HepG2 (cell line): ENCODE measurements around the gene WIPF2. TPM values are rescaled to one million over a fixed set of nuclear protein-coding genes. Genes with fewer than 3 reads are reported as not detected.

ENCODE experiments used
- ATAC-seq: fragments of 200-7000 bp; cut with Tn5 transposase; 3 replicates; pipeline ENCODE4 v1.9.1; 2020; ENCODE audit warnings: mild to moderate bottlenecking, moderate library complexity
- BruUV-seq: library from RNA; stranded (reverse); fragments of 400-500 nt; replicated peaks from 2 replicates; lab custom pipeline; 2021; lab: Mats Ljungman, UMichigan
- CTCF ChIA-PET: fragments of 300-600 bp; formaldehyde crosslinking; extraction: SDS; loops from one replicate; lab custom pipeline; 2021; ENCODE audit warnings: low total read pairs, inconsistent platforms, low intra/inter-chr PET ratio; lab: Yijun Ruan, JAX
- POLR2A ChIA-PET: fragments of 350-600 bp; sonication (Branson Sonifier 250); formaldehyde crosslinking; loops from one replicate; lab custom pipeline; 2020; ENCODE audit warnings: antibody characterized with exemption, inconsistent platforms; lab: Yijun Ruan, JAX
- DNase-seq: peaks from one replicate; pipeline ENCODE4 v3.0.0-alpha.2; 2015; ENCODE audit warnings: low spot score
- FAIRE-seq: peaks from 3 replicates; lab custom pipeline; 2011; peaks lifted over from hg19 to GRCh38; lab: Jason Lieb, UNC
- H2AFZ ChIP-seq: one replicate; pipeline ENCODE4 v1.6.1; 2011; ENCODE audit warnings: low read length, inconsistent platforms
- H3K27ac ChIP-seq: fragments of 300-600 bp; 3 replicates; pipeline ENCODE4 v1.8.0; 2011; ENCODE audit warnings: mixed run types, mild to moderate bottlenecking, mixed read lengths, low read length, inconsistent platforms; ENCODE audit not compliant: insufficient read depth; ENCODE audit errors: extremely low read length
- H3K27me3 ChIP-seq, 2 experiments: fragments of 200-600 bp in 1 of 2; 2 replicates in 1 of 2; 3 replicates in 1 of 2; pipeline versions ENCODE4 v1.6.0 to v1.8.0; 2011; ENCODE audit warnings: low read length in 2 of 2, mild to moderate bottlenecking in 2 of 2, moderate library complexity in 2 of 2, inconsistent platforms in 1 of 2; ENCODE audit not compliant: insufficient read depth in 2 of 2, control insufficient read depth in 1 of 2
- H3K36me3 ChIP-seq, 2 experiments: fragments of 200-600 bp in 1 of 2; replicated peaks in 1 of 2; 2 replicates in 1 of 2; 3 replicates in 1 of 2; pipeline versions ENCODE4 v1.5.1 to v1.8.0; 2011; ENCODE audit warnings: low read length in 2 of 2, inconsistent platforms in 1 of 2; ENCODE audit not compliant: insufficient read depth in 2 of 2, control insufficient read depth in 1 of 2
- H3K4me1 ChIP-seq: 2 replicates; pipeline ENCODE4 v1.5.1; 2012; ENCODE audit warnings: low read length, inconsistent platforms; ENCODE audit not compliant: insufficient read depth
- H3K4me2 ChIP-seq: 2 replicates; pipeline ENCODE4 v1.6.0; 2011; ENCODE audit warnings: low read depth, low read length, inconsistent platforms
- H3K4me3 ChIP-seq, 3 experiments: fragments of 200-600 bp in 1 of 3; sonication (generic), shearing (Covaris generic) in 1 of 3; replicated peaks in 1 of 3; 2 replicates each; pipeline ENCODE4 v1.5.1; 2011 to 2016; ENCODE audit warnings: low read length in 3 of 3, inconsistent platforms in 2 of 3, low read depth in 2 of 3, mild to moderate bottlenecking in 2 of 3, control low read depth in 1 of 3, mixed read lengths in 1 of 3; ENCODE audit not compliant: insufficient read depth in 1 of 3
- H3K79me2 ChIP-seq: one replicate; pipeline ENCODE4 v1.6.1; 2011; ENCODE audit warnings: low read length, inconsistent platforms; ENCODE audit not compliant: insufficient read depth
- H3K9ac ChIP-seq: 2 replicates; pipeline ENCODE4 v1.6.0; 2011; ENCODE audit warnings: mild to moderate bottlenecking, low read depth, low read length, inconsistent platforms; ENCODE audit not compliant: insufficient read depth
- H3K9me3 ChIP-seq: 2 replicates; pipeline ENCODE4 v1.5.1; 2012; ENCODE audit warnings: mild to moderate bottlenecking, low read length
- H4K20me1 ChIP-seq: 2 replicates; pipeline ENCODE4 v1.6.0; 2011; ENCODE audit warnings: inconsistent platforms, mild to moderate bottlenecking, low read length, moderate library complexity; ENCODE audit not compliant: insufficient read depth
- AGO1 ChIP-seq: fragments of 200-400 bp; formaldehyde crosslinking; IDR thresholded peaks from 2 replicates; pipeline ENCODE4 v1.6.1; 2017; ENCODE audit warnings: mild to moderate bottlenecking, low read depth, low read length, moderate library complexity; ENCODE audit not compliant: poor library complexity, severe bottlenecking
- IRF2 ChIP-seq: IDR thresholded peaks from 2 replicates; pipeline ENCODE4 v1.6.1; 2018; ENCODE audit warnings: missing genetic modification reagents, missing compliant biosample characterization
- KLF6 ChIP-seq: IDR thresholded peaks from 2 replicates; pipeline ENCODE4 v1.8.0; 2016; ENCODE audit warnings: missing biosample characterization, missing genetic modification reagents
- NCOR1 ChIP-seq: fragments of 200-600 bp; sonication (generic); IDR thresholded peaks from 2 replicates; pipeline ENCODE4 v1.7.0; 2017; ENCODE audit warnings: antibody characterized with exemption, low read length, borderline replicate concordance
- NFE2L1 ChIP-seq: sonication (generic); formaldehyde crosslinking; IDR thresholded peaks from 2 replicates; pipeline ENCODE4 v1.4.0; 2020; ENCODE audit warnings: missing genetic modification reagents, mild to moderate bottlenecking, borderline replicate concordance
- SAP130 ChIP-seq: IDR thresholded peaks from 2 replicates; pipeline ENCODE4 v1.6.1; 2016; ENCODE audit warnings: low read depth
- ZBTB38 ChIP-seq: sonication (generic); formaldehyde crosslinking; IDR thresholded peaks from 2 replicates; pipeline ENCODE4 v1.5.1; 2020; ENCODE audit warnings: mild to moderate bottlenecking, missing genetic modification reagents
- ZNF274 ChIP-seq: sonication (generic); formaldehyde crosslinking; IDR thresholded peaks from 2 replicates; pipeline ENCODE4 v1.5.1; 2020; ENCODE audit warnings: mild to moderate bottlenecking, missing genetic modification reagents
- ZNF619 ChIP-seq: sonication (generic); formaldehyde crosslinking; IDR thresholded peaks from 2 replicates; pipeline ENCODE4 v1.4.0; 2020; ENCODE audit warnings: mild to moderate bottlenecking, missing genetic modification reagents
- ZNF674 ChIP-seq: sonication (generic); formaldehyde crosslinking; IDR thresholded peaks from 2 replicates; pipeline ENCODE4 v1.5.0; 2020; ENCODE audit warnings: low read depth, mild to moderate bottlenecking, missing genetic modification reagents
- ZNF788 ChIP-seq: sonication (generic); formaldehyde crosslinking; IDR thresholded peaks from 2 replicates; pipeline ENCODE4 v1.5.0; 2020; ENCODE audit warnings: mild to moderate bottlenecking, missing genetic modification reagents, borderline replicate concordance
- ZSCAN12 ChIP-seq: sonication (generic); formaldehyde crosslinking; IDR thresholded peaks from 2 replicates; pipeline ENCODE4 v1.9.0; 2021; ENCODE audit warnings: mild to moderate bottlenecking, missing genetic modification reagents
- WGBS: methylation state at CpG from one replicate; pipeline ENCODE4 v1.1.6; 2017; ENCODE audit warnings: low lambda C conversion rate; 5-methylcytosine and 5-hydroxymethylcytosine counted together
- in situ Hi-C: cut with HindIII; loops from 2 replicates; pipeline ENCODE4 v1.10.0; 2017; ENCODE audit warnings: low pct_unique_long_range_greater_than_20kb; ENCODE audit not compliant: extremely low pct_ligation_motif_present
- intact Hi-C: fragments of 100-400 bp; cut with micrococcal nuclease; formaldehyde crosslinking; loops from one replicate; pipeline ENCODE4 v1.10.0; 2022; ENCODE audit not compliant: unreplicated experiment
- polyA plus RNA-seq, 8 experiments: library from polyadenylated mRNA; depleted of rRNA in 3 of 8; stranded (reverse) in 7 of 8; unstranded in 1 of 8; fragments of >200 nt; fragmentation: Illumina TruSeq in 4 of 8; extraction: Trizol in 4 of 8; gene quantifications; 2 replicates each; pipeline versions ENCODE4 v1.2.1 to v1.2.3, GENCODE V29; 2011 to 2016; ENCODE audit warnings: low read depth in 4 of 8, missing spikeins in 1 of 8, mixed read lengths in 1 of 8; ENCODE audit not compliant: insufficient read depth in 1 of 8
- total RNA-seq, 5 experiments: library from RNA; depleted of rRNA; stranded (reverse); fragments of >200 nt; fragmentation: Illumina TruSeq; extraction: Trizol; gene quantifications; 2 replicates each; pipeline ENCODE4 v1.2.3, GENCODE V29; 2016; ENCODE audit warnings: low read depth in 1 of 5
- TF ChIP-seq, protein P1 (sequence below): sonication (generic); formaldehyde crosslinking; IDR thresholded peaks from 2 replicates; pipeline ENCODE4 v1.8.1; 2023; ENCODE audit warnings: mild to moderate bottlenecking, missing genetic modification reagents
- TF ChIP-seq, protein P2 (sequence below): sonication (generic); formaldehyde crosslinking; IDR thresholded peaks from 2 replicates; pipeline ENCODE4 v1.4.0; 2020; ENCODE audit warnings: missing genetic modification reagents, mild to moderate bottlenecking, borderline replicate concordance
- TF ChIP-seq, protein P3 (sequence below): sonication (generic); formaldehyde crosslinking; IDR thresholded peaks from 2 replicates; pipeline ENCODE4 v1.4.0; 2020; ENCODE audit warnings: missing genetic modification reagents
- TF ChIP-seq, protein P4 (sequence below): sonication (generic); formaldehyde crosslinking; IDR thresholded peaks from 2 replicates; pipeline ENCODE4 v1.4.0; 2020; ENCODE audit warnings: missing genetic modification reagents, low read depth, mild to moderate bottlenecking, borderline replicate concordance

The WIPF2 gene
- total and polyA plus RNA-seq, 2 of the 13 experiments (the other 11 are each of a cell fraction or from before 2014, with no cell fraction given) = 7.2 to 10.8 TPM

DNA sequence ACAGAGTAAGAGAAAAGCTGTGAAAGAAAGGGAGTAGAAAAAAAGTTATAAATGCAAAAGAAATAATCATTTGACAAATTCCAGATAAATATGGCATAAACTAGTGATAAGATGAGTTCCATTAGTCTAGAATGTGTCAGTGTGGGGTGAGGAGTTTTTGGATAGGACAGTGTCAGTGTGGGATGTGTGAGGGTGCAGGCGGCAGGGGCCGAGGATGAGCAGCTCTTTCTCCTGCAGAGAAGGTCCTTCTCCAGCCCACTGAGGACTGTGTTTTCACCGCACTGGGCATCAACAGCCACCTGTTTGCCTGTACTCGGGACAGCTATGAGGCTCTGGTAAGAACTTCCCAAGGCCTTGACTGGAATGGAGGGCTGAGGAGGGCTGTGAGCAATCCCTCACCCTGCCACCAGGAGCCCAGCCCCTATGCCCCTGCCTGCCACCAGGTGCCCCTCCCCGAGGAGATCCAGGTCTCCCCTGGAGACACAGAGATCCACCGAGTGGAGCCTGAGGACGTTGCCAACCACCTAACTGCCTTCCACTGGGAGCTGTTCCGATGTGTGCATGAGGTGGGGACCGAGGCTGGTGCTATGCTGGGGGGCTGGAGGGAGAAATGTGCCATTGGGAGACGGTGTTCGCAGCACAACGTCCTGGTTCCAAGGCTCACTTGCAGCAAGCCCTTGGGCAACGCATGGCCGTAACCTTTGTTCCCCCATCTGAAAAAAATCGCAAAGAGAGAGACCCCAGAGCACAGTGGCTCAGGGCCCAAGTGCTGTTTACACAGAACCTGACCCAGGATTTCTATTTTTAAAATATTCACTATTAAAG is 28.7 kb upstream of the WIPF2 start:
- DNase-seq (peak; percentile 59), FAIRE-seq (peak; percentile 59), ATAC-seq (peak; percentile 91)
- H4K20me1 ChIP-seq = no peaks in the 10 kb centered on the region
- BruUV-seq = TSS peak; percentile 70
- ChIA-PET POLR2A (interaction anchor here (1.0 to 2.5 kb wide), 6 partner anchors 9 to 77 kb away, joined by 3 to 12 read pairs (median 6); partner anchors contain the start of gene CASC3), CTCF (interaction anchor here (1.9 to 2.2 kb wide), 2 partner anchors 100 to 176 kb away, joined by 10 to 14 read pairs; no protein-coding TSS in a partner anchor)
- peaks cover 39% of the 10 kb centered on the region for H3K4me1 ChIP-seq
- no peaks in the 10 kb centered on the region for H3K9me3 ChIP-seq
- 24% methylated on average over 15 of the region's 15 CpGs for WGBS
- no peak overlapping the region for H2AFZ ChIP-seq
- no peaks in the 10 kb centered on the region for H3K27me3 ChIP-seq
- intact Hi-C loops = loop anchor here (2.0 kb wide), 1 partner anchor 178 kb away; no protein-coding TSS in a partner anchor
- peak overlapping the region; percentile 61 to 80 (median 79) for H3K4me3 ChIP-seq
- in situ Hi-C loops = no loop called here
- peak overlapping the region; percentile 91 for H3K4me2 ChIP-seq
- peak overlapping the region; percentile 53 for H3K27ac ChIP-seq
- no peaks in the 10 kb centered on the region for H3K36me3 ChIP-seq
- peak overlapping the region; percentile 53 for H3K9ac ChIP-seq
- no peaks in the 10 kb centered on the region for H3K79me2 ChIP-seq
- TF ChIP-seq, protein P1, sequence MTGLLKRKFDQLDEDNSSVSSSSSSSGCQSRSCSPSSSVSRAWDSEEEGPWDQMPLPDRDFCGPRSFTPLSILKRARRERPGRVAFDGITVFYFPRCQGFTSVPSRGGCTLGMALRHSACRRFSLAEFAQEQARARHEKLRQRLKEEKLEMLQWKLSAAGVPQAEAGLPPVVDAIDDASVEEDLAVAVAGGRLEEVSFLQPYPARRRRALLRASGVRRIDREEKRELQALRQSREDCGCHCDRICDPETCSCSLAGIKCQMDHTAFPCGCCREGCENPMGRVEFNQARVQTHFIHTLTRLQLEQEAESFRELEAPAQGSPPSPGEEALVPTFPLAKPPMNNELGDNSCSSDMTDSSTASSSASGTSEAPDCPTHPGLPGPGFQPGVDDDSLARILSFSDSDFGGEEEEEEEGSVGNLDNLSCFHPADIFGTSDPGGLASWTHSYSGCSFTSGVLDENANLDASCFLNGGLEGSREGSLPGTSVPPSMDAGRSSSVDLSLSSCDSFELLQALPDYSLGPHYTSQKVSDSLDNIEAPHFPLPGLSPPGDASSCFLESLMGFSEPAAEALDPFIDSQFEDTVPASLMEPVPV (CRISPR knock-in tag) = 0 out of 2 replicates have a peak, but pooled peaks have one; percentile 31
- TF ChIP-seq ZBTB38 (CRISPR knock-in tag) (no peak), NCOR1 (no peak), ZNF788 (CRISPR knock-in tag) (no peak), SAP130 (CRISPR knock-in tag) (peak; percentile 50), KLF6 (CRISPR knock-in tag) (no peak), ZNF274 (CRISPR knock-in tag) (no peak), ZSCAN12 (CRISPR knock-in tag) (no peak), ZNF674 (CRISPR knock-in tag) (no peak), AGO1 (no peak), ZNF619 (CRISPR knock-in tag) (0 out of 2 replicates have a peak, but pooled peaks have one; percentile 23), NFE2L1 (CRISPR knock-in tag) (no peak), IRF2 (CRISPR knock-in tag) (no peak)
- TF ChIP-seq, protein P2, sequence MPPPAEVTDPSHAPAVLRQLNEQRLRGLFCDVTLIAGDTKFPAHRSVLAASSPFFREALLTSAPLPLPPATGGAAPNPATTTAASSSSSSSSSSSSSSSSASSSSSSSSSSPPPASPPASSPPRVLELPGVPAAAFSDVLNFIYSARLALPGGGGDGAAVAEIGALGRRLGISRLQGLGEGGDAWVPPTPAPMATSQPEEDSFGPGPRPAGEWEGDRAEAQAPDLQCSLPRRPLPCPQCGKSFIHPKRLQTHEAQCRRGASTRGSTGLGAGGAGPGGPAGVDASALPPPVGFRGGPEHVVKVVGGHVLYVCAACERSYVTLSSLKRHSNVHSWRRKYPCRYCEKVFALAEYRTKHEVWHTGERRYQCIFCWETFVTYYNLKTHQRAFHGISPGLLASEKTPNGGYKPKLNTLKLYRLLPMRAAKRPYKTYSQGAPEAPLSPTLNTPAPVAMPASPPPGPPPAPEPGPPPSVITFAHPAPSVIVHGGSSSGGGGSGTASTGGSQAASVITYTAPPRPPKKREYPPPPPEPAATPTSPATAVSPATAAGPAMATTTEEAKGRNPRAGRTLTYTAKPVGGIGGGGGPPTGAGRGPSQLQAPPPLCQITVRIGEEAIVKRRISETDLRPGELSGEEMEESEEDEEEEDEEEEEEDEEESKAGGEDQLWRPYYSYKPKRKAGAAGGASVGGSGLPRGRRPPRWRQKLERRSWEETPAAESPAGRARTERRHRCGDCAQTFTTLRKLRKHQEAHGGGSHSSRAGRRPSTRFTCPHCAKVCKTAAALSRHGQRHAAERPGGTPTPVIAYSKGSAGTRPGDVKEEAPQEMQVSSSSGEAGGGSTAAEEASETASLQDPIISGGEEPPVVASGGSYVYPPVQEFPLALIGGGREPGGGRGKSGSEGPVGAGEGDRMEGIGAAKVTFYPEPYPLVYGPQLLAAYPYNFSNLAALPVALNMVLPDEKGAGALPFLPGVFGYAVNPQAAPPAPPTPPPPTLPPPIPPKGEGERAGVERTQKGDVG = no peak
- TF ChIP-seq, protein P3, sequence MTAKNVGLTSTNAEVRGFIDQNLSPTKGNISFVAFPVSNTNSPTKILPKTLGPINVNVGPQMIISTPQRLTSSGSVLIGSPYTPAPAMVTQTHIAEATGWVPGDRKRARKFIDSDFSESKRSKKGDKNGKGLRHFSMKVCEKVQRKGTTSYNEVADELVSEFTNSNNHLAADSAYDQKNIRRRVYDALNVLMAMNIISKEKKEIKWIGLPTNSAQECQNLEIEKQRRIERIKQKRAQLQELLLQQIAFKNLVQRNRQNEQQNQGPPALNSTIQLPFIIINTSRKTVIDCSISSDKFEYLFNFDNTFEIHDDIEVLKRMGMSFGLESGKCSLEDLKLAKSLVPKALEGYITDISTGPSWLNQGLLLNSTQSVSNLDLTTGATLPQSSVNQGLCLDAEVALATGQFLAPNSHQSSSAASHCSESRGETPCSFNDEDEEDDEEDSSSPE = 0 out of 2 replicates have a peak, but pooled peaks have one; percentile 3
- TF ChIP-seq, protein P4, sequence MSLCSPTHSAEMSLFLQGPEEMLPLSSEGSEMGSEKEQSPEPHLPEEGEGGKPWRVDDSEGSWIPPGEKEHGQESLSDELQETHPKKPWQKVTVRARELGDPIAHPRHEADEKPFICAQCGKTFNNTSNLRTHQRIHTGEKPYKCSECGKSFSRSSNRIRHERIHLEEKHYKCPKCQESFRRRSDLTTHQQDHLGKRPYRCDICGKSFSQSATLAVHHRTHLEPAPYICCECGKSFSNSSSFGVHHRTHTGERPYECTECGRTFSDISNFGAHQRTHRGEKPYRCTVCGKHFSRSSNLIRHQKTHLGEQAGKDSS (CRISPR knock-in tag) = peak; percentile 65; the same call in 1 of the 2 replicates
